ENCODE results near the gene KATNAL2. TPM values are rescaled to one million over a fixed set of nuclear protein-coding genes. Genes with fewer than 3 reads are reported as not detected.

The KATNAL2 gene
- total RNA-seq, 2 donors from 2014 or later = 1.3 to 2.2 TPM

GRCh38 chr18:47108998-47109405 lies 191.6 kb downstream of the KATNAL2 start:
- Histone ChIP-seq H3K36me3 (no peaks in the 10 kb centered on the region), H3K27ac (no peak overlapping the region), H3K4me3 (no peak overlapping the region), H3K9me3 (no peaks in the 10 kb centered on the region), H3K27me3 (no peaks in the 10 kb centered on the region), H3K9ac (ENCODE audit: low read depth in 2 of 2, low read length in 2 of 2) (no peak overlapping the region), H3K4me1 (no peaks in the 10 kb centered on the region)
- DNase-seq = no peak
- intact Hi-C loops (cut with DNase I) = loop anchor here (10.0 kb wide), 1 partner anchor 176 kb away; no protein-coding TSS in a partner anchor
- no peak for TF ChIP-seq CTCF (IDR thresholded peaks at IDR 0.05)

GRCh38 chr18:47109720-47110119 lies 192.3 kb downstream of the KATNAL2 start:
- H3K9me3 ChIP-seq = no peaks in the 10 kb centered on the region
- DNase-seq = no peak
- no peaks in the 10 kb centered on the region for H3K36me3 ChIP-seq
- H3K4me3 ChIP-seq = no peak overlapping the region
- H3K27ac ChIP-seq = no peak overlapping the region
- no peaks in the 10 kb centered on the region for H3K27me3 ChIP-seq
- no peak for TF ChIP-seq CTCF (IDR thresholded peaks at IDR 0.05)
- no peaks in the 10 kb centered on the region for H3K4me1 ChIP-seq
- intact Hi-C loops (cut with DNase I) = loop anchor here (10.0 kb wide), 1 partner anchor 175 kb away; no protein-coding TSS in a partner anchor
- H3K9ac ChIP-seq (ENCODE audit: low read depth in 2 of 2, low read length in 2 of 2) = no peak overlapping the region

GRCh38 chr18:47110492-47111274 lies 193.3 kb downstream of the KATNAL2 start:
- Histone ChIP-seq H3K4me3 (no peak overlapping the region), H3K9ac (ENCODE audit: low read depth in 2 of 2, low read length in 2 of 2) (no peak overlapping the region), H3K9me3 (no peaks in the 10 kb centered on the region), H3K4me1 (no peaks in the 10 kb centered on the region), H3K36me3 (no peaks in the 10 kb centered on the region), H3K27ac (no peak overlapping the region), H3K27me3 (no peaks in the 10 kb centered on the region)
- intact Hi-C loops (cut with DNase I) = no loop called here
- DNase-seq = no peak
- no peak for TF ChIP-seq CTCF (IDR thresholded peaks at IDR 0.05)

- Histone ChIP-seq H3K9me3 (no peaks in the 10 kb centered on the region), H3K27me3 (no peaks in the 10 kb centered on the region), H3K4me1 (no peaks in the 10 kb centered on the region), H3K27ac (no peak overlapping the region), H3K4me3 (no peak overlapping the region), H3K9ac (ENCODE audit: low read depth in 2 of 2, low read length in 2 of 2) (no peak overlapping the region), H3K36me3 (no peaks in the 10 kb centered on the region)
- DNase-seq = no peak
- intact Hi-C loops (cut with DNase I) = no loop called here
- no peak for TF ChIP-seq CTCF (IDR thresholded peaks at IDR 0.05)
Observed at GRCh38 chr18:47113796-47114540, 196.6 kb downstream of the KATNAL2 start.

GRCh38 chr18:47115205-47115604 lies 197.8 kb downstream of the KATNAL2 start:
- Histone ChIP-seq H3K36me3 (no peaks in the 10 kb centered on the region), H3K27ac (no peak overlapping the region), H3K4me1 (no peaks in the 10 kb centered on the region), H3K9me3 (no peaks in the 10 kb centered on the region), H3K4me3 (no peak overlapping the region), H3K9ac (ENCODE audit: low read depth in 2 of 2, low read length in 2 of 2) (no peak overlapping the region), H3K27me3 (no peaks in the 10 kb centered on the region)
- intact Hi-C loops (cut with DNase I) = no loop called here
- no peak for TF ChIP-seq CTCF (IDR thresholded peaks at IDR 0.05)
- DNase-seq = no peak

All from colonic mucosa (tissue), 4 donors.